ENCODE measurements around the gene CDK12. TPM values are rescaled to one million over a fixed set of nuclear protein-coding genes. Genes with fewer than 3 reads are reported as not detected.

The CDK12 gene
- total and polyA plus RNA-seq, 8 donors, result 9.3 to 30.7 (median 15.2) TPM

GRCh38 chr17:39566094-39566850, 105.0 kb downstream of the CDK12 start:
- no peak for FAIRE-seq
- intact Hi-C loops (cut with DNase I), result no loop called here
- 81 to 92% methylated on average over 11 of the region's 11 CpGs for WGBS, 2 donors
- no peak for TF ChIP-seq CTCF (IDR thresholded peaks at IDR 0.05)
- Histone ChIP-seq H3K36me3 (peaks cover 0 to 9% (median 0%) of the 10 kb centered on the region in 3 donors), H3K4me1 (no peaks in the 10 kb centered on the region), H3K27me3 (no peaks in the 10 kb centered on the region), H3K27ac (no peak overlapping the region), H3K4me3 (no peak overlapping the region), H3K9me3 (no peaks in the 10 kb centered on the region)
- no peak for DNase-seq
- no peak for ATAC-seq

- intact Hi-C loops (cut with DNase I), result no loop called here
- Histone ChIP-seq H3K36me3 (peaks cover 0 to 9% (median 0%) of the 10 kb centered on the region in 3 donors), H3K27me3 (no peaks in the 10 kb centered on the region), H3K4me3 (no peak overlapping the region), H3K9me3 (no peaks in the 10 kb centered on the region), H3K27ac (no peak overlapping the region), H3K4me1 (no peaks in the 10 kb centered on the region)
- DNase-seq, result no peak
- FAIRE-seq, result no peak
- no peak for TF ChIP-seq CTCF (IDR thresholded peaks at IDR 0.05)
- ATAC-seq, result no peak
- 83 to 87% methylated on average over 9 of the region's 9 CpGs for WGBS, 2 donors
Measured at GRCh38 chr17:39568702-39569101, 107.4 kb downstream of the CDK12 start.

GRCh38 chr17:39569126-39569525, 107.8 kb downstream of the CDK12 start:
- DNase-seq (no peak), ATAC-seq (no peak), FAIRE-seq (no peak)
- intact Hi-C loops (cut with DNase I), result no loop called here
- TF ChIP-seq CTCF (IDR thresholded peaks at IDR 0.05), result no peak
- WGBS, 2 donors, result 70 to 77% methylated on average over 1 of the region's 1 CpG
- Histone ChIP-seq H3K9me3 (no peaks in the 10 kb centered on the region), H3K27ac (no peak overlapping the region), H3K4me3 (no peak overlapping the region), H3K4me1 (no peaks in the 10 kb centered on the region), H3K27me3 (no peaks in the 10 kb centered on the region), H3K36me3 (peaks cover 0 to 9% (median 0%) of the 10 kb centered on the region in 3 donors)

- Histone ChIP-seq H3K27me3 (no peaks in the 10 kb centered on the region), H3K9me3 (no peaks in the 10 kb centered on the region), H3K4me3 (no peak overlapping the region), H3K36me3 (peaks cover 0 to 4% (median 0%) of the 10 kb centered on the region in 3 donors), H3K27ac (no peak overlapping the region), H3K4me1 (no peaks in the 10 kb centered on the region)
- WGBS, 2 donors, result 83 to 91% methylated on average over 2 of the region's 2 CpGs
- no peak for ATAC-seq
- no peak for FAIRE-seq
- no peak for DNase-seq
- TF ChIP-seq CTCF (IDR thresholded peaks at IDR 0.05), result no peak
- intact Hi-C loops (cut with DNase I), result no loop called here
Measured at GRCh38 chr17:39572121-39572520, 110.8 kb downstream of the CDK12 start.

Data from pancreas (tissue), 10 donors.